Measurements from ENCODE around the gene CAST.

The CAST gene

GRCh38 chr5:96821260-96821916, 159.2 kb downstream of the CAST start:
- no peak for DNase-seq (ENCODE audit: low spot score)

- no peak for DNase-seq (ENCODE audit: low spot score)
These were observed 160.7 kb downstream of the CAST start for GRCh38 chr5:96822686-96823459.

GRCh38 chr5:96823900-96824380, 161.8 kb downstream of the CAST start:
- no peak for DNase-seq (ENCODE audit: low spot score)

Measured in COLO829 (cell line).